Urinary bladder (tissue), 4 donors: Measurements from ENCODE around the gene MSRB3. TPM values are rescaled to one million over a fixed set of nuclear protein-coding genes. Genes with fewer than 3 reads are reported as not detected.

Source experiments
- DNase-seq: peaks from one replicate; pipeline ENCODE4 v3.0.0-alpha.2; 2015; ENCODE audit errors: extremely low spot score
- H3K27ac ChIP-seq: one replicate; pipeline ENCODE4 v1.5.1; 2013; ENCODE audit warnings: low read depth, mild to moderate bottlenecking, moderate library complexity
- H3K36me3 ChIP-seq: one replicate; pipeline ENCODE4 v1.6.1; 2013; ENCODE audit warnings: mild to moderate bottlenecking, moderate library complexity; ENCODE audit not compliant: insufficient read depth
- H3K4me1 ChIP-seq: one replicate; pipeline ENCODE4 v1.6.1; 2013; ENCODE audit warnings: mild to moderate bottlenecking, moderate library complexity; ENCODE audit not compliant: insufficient read depth
- H3K4me3 ChIP-seq: one replicate; pipeline ENCODE4 v1.5.1; 2013; ENCODE audit warnings: low read depth, low read length
- WGBS: extraction: QIAGEN DNeasy Blood & Tissue Kit; methylation state at CpG from one replicate; pipeline ENCODE4 v1.1.7; 2013; 5-methylcytosine and 5-hydroxymethylcytosine counted together
- polyA plus RNA-seq: library from polyadenylated mRNA; stranded (reverse); fragments of 200-250 nt; gene quantifications from one replicate; pipeline ENCODE4 v1.2.3, GENCODE V29; 2013
- total RNA-seq: library from RNA; depleted of rRNA; stranded (reverse); fragments of >200 nt; gene quantifications from one replicate; pipeline ENCODE4 v1.2.3, GENCODE V29; 2014
- donor health status: healthy with polysubstance abuse.
- donor health status: healthy.

The MSRB3 gene
- total and polyA plus RNA-seq, 2 donors, result 143 to 158 TPM

DNA sequence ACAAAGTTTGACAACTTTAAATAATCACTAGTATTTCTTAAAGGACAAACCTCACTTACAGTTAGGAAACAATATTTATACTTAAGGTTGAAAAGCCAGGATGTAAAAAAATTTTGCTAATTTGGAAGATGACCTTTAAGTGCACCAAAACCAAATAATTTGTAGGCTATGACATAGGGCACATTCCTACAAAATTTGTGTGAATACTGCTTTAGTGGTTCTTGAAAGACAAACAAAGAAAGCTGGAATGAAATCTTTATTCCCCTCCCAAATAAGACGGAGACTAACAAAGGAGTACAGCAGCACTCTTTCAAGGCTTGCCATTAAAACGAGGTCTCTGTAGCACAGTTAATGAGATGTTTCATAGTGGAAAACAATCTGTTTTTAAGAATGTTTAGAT, 45.6 kb downstream of the MSRB3 start:
- Histone ChIP-seq H3K4me1 (no peaks in the 10 kb centered on the region), H3K27ac (no peak overlapping the region), H3K36me3 (no peaks in the 10 kb centered on the region), H3K4me3 (no peak overlapping the region)
- 50% methylated on average over 2 of the region's 2 CpGs for WGBS
- DNase-seq, result no peak

DNA sequence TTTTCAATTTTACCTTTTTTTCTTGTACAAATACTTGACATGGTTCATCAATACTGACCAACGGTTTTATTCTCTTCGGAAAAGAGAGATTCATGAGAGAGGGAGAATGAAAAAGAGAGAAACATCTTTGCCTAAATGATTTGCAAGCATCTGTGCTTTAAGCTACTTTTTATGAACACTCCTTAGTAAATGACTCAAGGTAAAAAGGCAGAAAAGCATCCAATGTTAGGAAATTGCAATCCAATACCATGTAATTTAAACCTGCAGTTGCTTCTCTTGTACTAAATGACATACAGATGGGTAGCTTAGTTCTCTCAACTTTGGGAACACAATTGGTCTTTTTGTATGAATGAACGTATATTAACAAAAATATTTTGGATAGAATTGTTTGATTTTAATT, 46.1 kb downstream of the MSRB3 start:
- no peak for DNase-seq
- 91% methylated on average over 3 of the region's 3 CpGs for WGBS
- Histone ChIP-seq H3K4me3 (no peak overlapping the region), H3K36me3 (no peaks in the 10 kb centered on the region), H3K4me1 (no peaks in the 10 kb centered on the region), H3K27ac (no peak overlapping the region)

DNA sequence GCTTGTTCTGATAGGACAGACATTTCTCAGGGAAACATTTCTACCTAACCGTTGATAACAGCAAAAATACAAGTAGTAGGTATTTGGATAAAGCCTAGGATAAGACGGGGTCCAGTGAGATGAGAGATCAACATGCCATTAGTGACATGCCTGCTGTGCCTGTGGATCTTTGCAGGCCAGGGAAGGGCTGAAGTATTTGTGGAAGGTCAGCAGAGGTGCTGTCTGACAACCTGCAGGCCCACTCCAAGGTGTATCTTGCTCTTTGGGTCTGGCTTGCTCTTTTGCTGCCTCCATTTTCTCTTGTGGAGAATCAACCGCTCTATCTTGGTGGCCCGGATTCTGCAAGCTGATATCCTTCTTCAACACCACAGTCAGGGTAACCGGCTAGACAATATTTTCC, 46.7 kb downstream of the MSRB3 start:
- WGBS, result 81% methylated on average over 5 of the region's 5 CpGs
- Histone ChIP-seq H3K4me1 (no peaks in the 10 kb centered on the region), H3K4me3 (no peak overlapping the region), H3K27ac (no peak overlapping the region), H3K36me3 (no peaks in the 10 kb centered on the region)
- no peak for DNase-seq

DNA sequence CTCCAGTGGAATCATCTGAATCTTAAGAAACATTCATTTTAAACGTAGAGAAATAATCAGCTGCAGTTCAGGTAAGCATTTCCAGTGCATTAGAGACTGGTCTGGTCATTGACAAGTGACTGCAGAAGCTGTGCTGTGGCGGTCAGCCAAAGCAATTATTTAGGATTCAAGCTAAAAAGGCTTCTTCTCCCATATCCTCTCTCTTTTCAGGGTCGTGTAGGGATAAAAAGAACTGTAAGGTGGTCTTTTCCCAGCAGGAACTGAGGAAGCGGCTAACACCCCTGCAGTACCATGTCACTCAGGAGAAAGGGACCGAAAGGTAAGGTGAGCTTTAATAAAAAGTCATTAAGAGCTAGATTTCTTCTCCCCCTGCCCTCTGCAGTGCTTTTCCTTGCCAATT, 48.1 kb downstream of the MSRB3 start:
- Histone ChIP-seq H3K36me3 (no peaks in the 10 kb centered on the region), H3K4me1 (no peaks in the 10 kb centered on the region), H3K4me3 (no peak overlapping the region), H3K27ac (no peak overlapping the region)
- no peak for DNase-seq
- WGBS, result 70% methylated on average over 5 of the region's 5 CpGs

DNA sequence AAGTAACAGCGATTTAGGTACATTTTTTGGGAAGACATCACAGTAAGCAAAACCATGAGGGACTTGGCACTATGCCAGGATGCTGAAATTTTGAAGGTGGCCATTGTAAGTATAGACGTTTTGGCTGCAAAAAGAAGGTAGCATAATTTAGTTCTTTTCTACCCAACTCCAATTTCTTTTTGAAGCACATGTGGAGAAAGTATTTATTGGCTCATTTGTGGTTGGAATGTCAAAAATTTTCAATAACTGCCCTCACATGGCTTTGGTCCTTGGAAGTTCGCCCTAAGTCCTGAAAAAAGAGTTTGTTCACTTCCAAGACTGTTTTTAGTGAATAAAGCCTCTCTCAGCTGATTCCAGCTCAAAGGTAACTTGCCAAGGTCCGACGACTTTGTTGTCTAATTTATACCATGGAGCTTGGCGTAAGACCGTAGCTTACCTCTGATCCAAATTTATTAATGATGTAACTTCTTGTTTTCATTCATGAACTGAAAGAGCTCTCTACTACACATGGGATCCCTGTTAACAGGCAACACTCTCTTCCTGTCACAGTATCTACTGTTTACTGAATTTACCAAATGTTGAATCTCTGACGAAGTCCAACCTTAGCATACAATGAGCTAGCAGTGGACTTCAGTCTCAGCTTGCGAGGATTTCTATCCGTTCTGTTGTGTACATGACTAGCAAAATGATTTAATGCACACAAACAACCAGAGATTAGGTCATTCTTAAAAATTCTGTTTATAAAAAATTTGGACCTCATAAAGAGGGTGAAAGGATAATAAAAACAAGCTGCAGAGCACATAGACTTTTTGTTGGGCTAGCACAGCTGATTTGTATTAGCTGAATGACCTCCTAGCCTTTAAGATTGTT, 49.0 kb downstream of the MSRB3 start:
- no peak overlapping the region for H3K27ac ChIP-seq
- no peaks in the 10 kb centered on the region for H3K36me3 ChIP-seq
- no peaks in the 10 kb centered on the region for H3K4me1 ChIP-seq
- H3K4me3 ChIP-seq, result no peak overlapping the region
- WGBS, result 30% methylated on average over 10 of the region's 10 CpGs
- peak; percentile 52 for DNase-seq

DNA sequence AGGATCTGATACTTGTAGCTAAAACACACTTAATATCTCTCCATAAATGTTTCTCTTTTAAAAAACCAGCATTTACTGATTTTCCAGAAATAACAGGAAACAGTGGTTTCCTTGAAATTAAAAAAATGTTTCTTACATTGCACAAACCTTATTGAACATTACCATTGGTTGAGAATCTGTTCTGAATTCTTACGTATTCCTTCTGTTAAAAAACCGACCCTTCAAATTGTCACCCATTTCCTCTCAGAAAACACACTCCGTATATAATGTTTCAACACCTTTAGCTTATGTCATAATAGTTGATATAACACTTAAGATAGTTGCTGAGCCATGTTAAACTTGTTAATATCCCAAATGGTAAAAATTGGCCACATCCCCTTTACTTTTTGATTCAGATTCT, 51.2 kb downstream of the MSRB3 start:
- Histone ChIP-seq H3K4me1 (no peaks in the 10 kb centered on the region), H3K36me3 (no peaks in the 10 kb centered on the region), H3K27ac (no peak overlapping the region), H3K4me3 (no peak overlapping the region)
- DNase-seq, result no peak
- WGBS, result 82% methylated on average over 3 of the region's 3 CpGs

DNA sequence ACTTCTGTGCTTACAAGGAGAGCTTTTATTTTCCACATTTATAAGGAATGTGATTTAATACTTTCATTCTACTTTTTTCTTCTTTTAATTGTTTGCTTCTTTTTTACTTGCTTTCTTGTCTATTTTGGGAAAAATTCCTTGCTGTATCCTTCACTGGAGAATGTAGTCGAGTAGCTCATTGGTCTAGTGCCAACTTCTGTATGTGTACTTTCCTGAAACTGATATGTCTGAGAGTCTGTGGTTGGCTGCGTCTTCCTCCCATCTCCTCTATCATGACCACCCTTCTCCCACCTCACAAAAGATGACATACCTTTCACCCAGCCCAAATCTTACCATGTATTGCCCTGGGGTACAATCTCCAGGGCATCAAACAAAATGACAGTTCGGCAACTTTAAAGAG, 51.8 kb downstream of the MSRB3 start:
- 57% methylated on average over 3 of the region's 3 CpGs for WGBS
- H3K27ac ChIP-seq, result no peak overlapping the region
- DNase-seq, result no peak

DNA sequence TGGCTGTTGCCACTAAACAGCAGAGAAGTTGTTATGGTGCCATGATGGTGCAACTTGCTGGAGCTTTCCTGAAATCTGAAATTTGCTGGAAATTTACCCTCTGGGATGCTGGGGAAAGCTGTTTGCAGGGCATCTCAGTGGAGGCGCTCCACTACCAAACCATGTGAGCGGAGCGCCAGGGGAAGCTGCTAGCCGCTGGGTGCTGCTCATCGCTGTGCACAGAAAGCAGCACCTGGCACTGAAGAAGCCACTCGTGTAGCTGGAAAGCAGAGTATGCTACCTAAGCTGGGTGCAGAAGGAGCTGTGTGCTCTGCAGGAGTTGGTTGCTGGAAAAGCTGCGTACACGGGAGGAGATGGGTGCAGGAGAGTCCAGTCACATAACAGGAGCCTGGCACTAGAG, 53.0 kb downstream of the MSRB3 start:
- 98% methylated on average over 8 of the region's 8 CpGs for WGBS
- Histone ChIP-seq H3K27ac (no peak overlapping the region), H3K4me3 (no peak overlapping the region), H3K36me3 (no peaks in the 10 kb centered on the region), H3K4me1 (peaks cover 2% of the 10 kb centered on the region)
- no peak for DNase-seq

More for the DNA sequence above, 51.8 kb downstream of the MSRB3 start:
- Histone ChIP-seq H3K4me1 (peaks cover 2% of the 10 kb centered on the region), H3K36me3 (no peaks in the 10 kb centered on the region), H3K4me3 (no peak overlapping the region)

DNA sequence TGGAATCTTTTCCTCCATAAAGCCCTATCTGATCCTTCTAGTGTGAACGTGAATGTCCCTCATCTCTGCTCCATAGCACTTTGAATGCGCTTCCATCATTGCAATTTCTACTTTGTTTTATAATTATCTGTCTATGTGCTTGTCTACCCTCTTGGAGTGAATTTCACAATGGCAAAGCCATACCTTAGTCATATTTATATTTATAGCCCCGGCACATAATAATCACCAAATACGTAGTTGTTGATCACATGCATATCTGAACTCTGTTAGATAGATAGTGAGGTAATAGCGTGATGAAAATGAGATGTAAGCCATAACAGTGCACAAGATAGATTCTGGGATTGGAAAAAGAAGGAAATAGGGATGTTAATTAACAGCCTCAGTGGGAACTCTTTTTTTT, 55.2 kb downstream of the MSRB3 start:
- no peak overlapping the region for H3K4me3 ChIP-seq
- no peak for DNase-seq
- peaks cover 2% of the 10 kb centered on the region for H3K4me1 ChIP-seq
- WGBS, result 89% methylated on average over 5 of the region's 5 CpGs
- no peaks in the 10 kb centered on the region for H3K36me3 ChIP-seq
- H3K27ac ChIP-seq, result no peak overlapping the region

DNA sequence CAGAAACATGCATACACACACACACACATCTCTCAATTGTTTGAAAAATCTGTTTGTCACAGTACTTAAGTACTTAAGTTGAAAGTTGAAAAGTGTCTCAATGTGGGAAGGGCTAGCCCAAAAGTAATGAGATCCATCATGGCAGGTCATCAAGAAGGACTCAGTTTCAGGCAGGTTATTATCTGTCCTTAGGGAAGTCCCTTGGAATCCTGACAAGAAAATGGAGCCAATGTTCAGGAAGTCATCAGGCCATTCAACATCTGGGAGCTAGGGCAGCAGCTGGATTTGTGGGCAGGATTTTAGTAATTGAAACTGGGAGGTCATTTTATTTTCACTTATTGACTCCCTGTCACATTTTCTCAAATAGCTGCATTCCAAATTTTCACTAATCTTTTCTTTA, 56.0 kb downstream of the MSRB3 start:
- DNase-seq, result no peak
- no peak overlapping the region for H3K27ac ChIP-seq
- no peak overlapping the region for H3K4me3 ChIP-seq
- H3K36me3 ChIP-seq, result no peaks in the 10 kb centered on the region
- peaks cover 2% of the 10 kb centered on the region for H3K4me1 ChIP-seq

DNA sequence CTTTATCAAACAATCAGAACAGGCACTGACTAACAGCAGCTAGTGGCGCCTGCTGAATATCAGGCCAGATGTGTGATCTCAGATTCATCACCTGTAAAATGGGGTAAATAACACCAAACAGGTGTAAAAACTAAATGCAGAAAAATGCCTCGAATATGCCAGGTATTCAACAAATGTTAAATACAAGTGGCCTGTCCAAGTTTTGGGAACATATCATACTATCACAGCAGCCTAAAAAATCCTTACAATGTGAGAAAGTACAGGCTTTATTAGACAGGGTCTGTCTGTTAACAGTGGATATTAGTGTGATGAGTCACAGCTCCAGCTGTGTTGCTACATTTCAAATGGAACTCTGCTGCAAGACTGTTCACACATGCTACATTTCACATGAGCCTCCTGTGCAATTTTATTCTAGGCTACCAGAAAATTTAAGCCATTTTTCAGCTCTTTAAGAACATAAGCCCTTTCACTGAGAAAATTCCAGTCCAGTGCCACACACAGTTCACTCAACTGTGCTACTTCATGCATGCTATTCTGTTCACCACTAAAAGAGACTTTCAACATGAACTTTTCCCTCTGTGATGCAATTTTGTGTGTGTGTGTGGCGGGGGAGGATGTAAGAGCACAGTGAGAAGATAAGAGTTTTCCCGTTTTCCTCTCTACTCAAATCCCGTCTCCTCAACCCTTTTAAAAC, 56.7 kb downstream of the MSRB3 start:
- peak; percentile 40 for DNase-seq
- Histone ChIP-seq H3K36me3 (no peaks in the 10 kb centered on the region), H3K27ac (no peak overlapping the region), H3K4me1 (peaks cover 2% of the 10 kb centered on the region), H3K4me3 (no peak overlapping the region)
- 49% methylated on average over 5 of the region's 5 CpGs for WGBS

DNA sequence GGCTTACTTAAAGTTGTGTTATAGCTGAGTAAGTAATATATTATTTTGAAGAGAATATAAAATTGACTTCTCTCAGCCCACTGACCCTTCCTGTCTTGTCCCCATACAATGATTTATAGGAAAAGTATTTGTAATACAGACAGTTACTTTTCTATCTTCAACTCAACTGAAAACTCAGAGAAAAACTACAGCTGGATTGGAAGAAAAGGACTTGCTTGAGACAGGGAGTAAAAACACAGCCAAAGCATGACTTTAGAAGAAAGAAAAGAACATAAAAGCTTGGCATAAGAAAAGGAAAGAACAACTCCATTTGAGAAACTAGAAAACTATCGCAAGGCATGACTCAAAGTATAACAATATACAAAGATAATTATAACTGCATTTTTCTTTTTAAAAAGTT, 57.5 kb downstream of the MSRB3 start:
- Histone ChIP-seq H3K4me1 (peaks cover 2% of the 10 kb centered on the region), H3K36me3 (no peaks in the 10 kb centered on the region), H3K27ac (no peak overlapping the region), H3K4me3 (no peak overlapping the region)
- DNase-seq, result no peak
- WGBS, result 52% methylated on average over 1 of the region's 1 CpG

DNA sequence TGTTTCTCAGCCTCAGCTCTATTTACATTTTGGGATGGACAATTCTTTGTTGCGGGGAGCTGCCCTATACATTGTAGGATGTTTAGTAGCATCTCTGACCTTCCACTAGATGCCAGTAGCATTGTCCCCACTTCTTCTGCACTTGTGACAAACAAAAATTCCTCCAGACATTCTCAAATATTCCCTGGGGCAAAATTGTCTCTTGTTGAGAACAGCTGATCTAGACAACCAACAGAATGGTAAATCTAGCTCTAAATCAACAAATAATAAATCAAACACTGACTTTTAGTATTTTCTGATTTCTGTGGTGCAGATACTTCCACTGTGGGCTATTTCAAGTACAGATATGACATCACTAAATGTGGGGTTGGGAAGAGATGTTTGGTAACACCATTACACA, 60.7 kb downstream of the MSRB3 start:
- H3K4me3 ChIP-seq, result no peak overlapping the region
- peaks cover 2% of the 10 kb centered on the region for H3K4me1 ChIP-seq
- DNase-seq, result no peak
- WGBS, result 97% methylated on average over 1 of the region's 1 CpG
- no peak overlapping the region for H3K27ac ChIP-seq
- no peaks in the 10 kb centered on the region for H3K36me3 ChIP-seq

DNA sequence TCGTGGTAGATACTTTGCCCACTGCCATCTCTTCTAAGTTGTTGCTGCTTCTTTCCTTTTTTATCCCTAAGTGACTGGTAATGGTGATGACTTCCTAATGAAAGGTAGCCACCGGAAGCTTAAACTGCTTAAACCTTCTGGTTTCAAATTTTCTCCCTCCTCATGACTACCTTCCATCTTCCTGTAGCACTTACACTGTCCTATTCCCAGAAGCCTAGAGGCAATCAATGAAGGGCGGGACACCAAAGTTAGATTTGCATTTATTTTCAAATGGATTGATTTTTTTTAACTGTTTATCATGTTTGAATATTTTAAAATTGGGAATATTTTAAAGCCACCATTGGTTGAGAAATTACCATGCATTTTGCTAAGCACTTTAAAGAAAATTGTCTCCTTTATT, 64.7 kb downstream of the MSRB3 start:
- no peak overlapping the region for H3K4me3 ChIP-seq

More for the DNA sequence above, 64.7 kb downstream of the MSRB3 start:
- Histone ChIP-seq H3K27ac (no peak overlapping the region), H3K4me1 (no peaks in the 10 kb centered on the region), H3K36me3 (no peaks in the 10 kb centered on the region)
- no peak for DNase-seq
- 94% methylated on average over 3 of the region's 3 CpGs for WGBS
